Endodermal cell (in vitro differentiated cells): ENCODE data around the gene FAM241B. TPM values are rescaled to one million over a fixed set of nuclear protein-coding genes. Genes with fewer than 3 reads are reported as not detected.

ENCODE experiments used
- DNase-seq: peaks from one replicate; pipeline ENCODE4 v3.0.0-alpha.2; 2017
- H3K27ac ChIP-seq: 2 replicates; pipeline ENCODE4 v1.5.1; 2013; ENCODE audit warnings: mild to moderate bottlenecking, low read depth, low read length, moderate library complexity
- H3K27me3 ChIP-seq: 2 replicates; pipeline ENCODE4 v1.6.1; 2013; ENCODE audit warnings: mild to moderate bottlenecking, low read length, moderate library complexity; ENCODE audit not compliant: insufficient read depth, control insufficient read depth, poor library complexity, severe bottlenecking
- H3K36me3 ChIP-seq: 2 replicates; pipeline ENCODE4 v1.7.0; 2013; ENCODE audit warnings: mild to moderate bottlenecking, low read length, moderate library complexity; ENCODE audit not compliant: control insufficient read depth, insufficient read depth
- H3K4me1 ChIP-seq: one replicate; pipeline ENCODE4 v1.7.0; 2013; ENCODE audit warnings: low read length; ENCODE audit not compliant: control insufficient read depth, insufficient read depth
- H3K4me3 ChIP-seq: 2 replicates; pipeline ENCODE4 v1.5.1; 2013; ENCODE audit warnings: mild to moderate bottlenecking, low read length, moderate library complexity
- H3K9ac ChIP-seq: 2 replicates; pipeline ENCODE4 v1.6.1; 2013; ENCODE audit warnings: mild to moderate bottlenecking, low read length, moderate library complexity; ENCODE audit not compliant: poor library complexity, severe bottlenecking; ENCODE audit errors: extremely low read depth
- H3K9me3 ChIP-seq: 2 replicates; pipeline ENCODE4 v1.6.1; 2013; ENCODE audit warnings: mild to moderate bottlenecking, low read length, moderate library complexity; ENCODE audit not compliant: control insufficient read depth
- H3K27ac Mint-ChIP-seq: 2 replicates; pipeline ENCODE4 v1.8.0; 2020; ENCODE audit warnings: mixed read lengths
- H3K27me3 Mint-ChIP-seq: 2 replicates; pipeline ENCODE4 v1.8.0; 2021; ENCODE audit warnings: mild to moderate bottlenecking, mixed read lengths; ENCODE audit not compliant: insufficient read depth
- H3K36me3 Mint-ChIP-seq: 2 replicates; pipeline ENCODE4 v1.8.0; 2020; ENCODE audit warnings: low read depth, mixed read lengths
- H3K4me1 Mint-ChIP-seq: 2 replicates; pipeline ENCODE4 v1.8.0; 2020; ENCODE audit warnings: mixed read lengths
- H3K4me3 Mint-ChIP-seq: 2 replicates; pipeline ENCODE4 v1.8.0; 2020; ENCODE audit warnings: mild to moderate bottlenecking, moderate library complexity, mixed read lengths
- H3K9me3 Mint-ChIP-seq: 2 replicates; pipeline ENCODE4 v1.8.0; 2020; ENCODE audit warnings: mild to moderate bottlenecking, mixed read lengths
- CTCF ChIP-seq: fragments of 200-600 bp; sonication (generic); conservative IDR thresholded peaks from 2 replicates; pipeline ENCODE4 v1.5.0; 2021; ENCODE audit warnings: antibody characterized with exemption, mild to moderate bottlenecking
- WGBS, 2 experiments: methylation state at CpG; one replicate each; pipeline versions ENCODE4 v1.1.5 to v1.1.7; 2013; ENCODE audit warnings: missing lambda C conversion rate in 2 of 2, mixed read lengths in 1 of 2; ENCODE audit not compliant: insufficient coverage in 1 of 2, insufficient read length in 1 of 2; 5-methylcytosine and 5-hydroxymethylcytosine counted together
- total RNA-seq, 2 donors: library from RNA; stranded (reverse); fragmentation: NEBNext Ultra II Directional in 1 of 2; extraction: Animal tissue kit (Norgen Biotek cat#: 25700) in 1 of 2; gene quantifications; 2 replicates in 1 of 2; 3 replicates in 1 of 2; pipeline ENCODE4 v1.2.1, GENCODE V29; 2021

The FAM241B gene
- total RNA-seq, 2 donors from 2014 or later: 27.1 to 42.0 TPM

- Histone ChIP-seq H3K36me3 (no peaks in the 10 kb centered on the region), H3K27me3 (no peaks in the 10 kb centered on the region), H3K9me3 (peaks cover 24% of the 10 kb centered on the region), H3K4me3 (no peak overlapping the region), H3K9ac (no peak overlapping the region), H3K27ac (no peak overlapping the region), H3K4me1 (no peaks in the 10 kb centered on the region)
- Mint-ChIP-seq H3K36me3 (no peaks in the 10 kb centered on the region), H3K27ac (no peak overlapping the region), H3K9me3 (peaks cover 35% of the 10 kb centered on the region), H3K27me3 (peaks cover 39% of the 10 kb centered on the region), H3K4me3 (no peak overlapping the region), H3K4me1 (no peaks in the 10 kb centered on the region)
- no CpG with 5 or more reads among the region's 1 CpG for WGBS, 2 experiments
- no peak for DNase-seq
- TF ChIP-seq CTCF: no peak
Observed at GRCh38 chr10:69609077-69609476, 21.0 kb upstream of the FAM241B start.

GRCh38 chr10:69612760-69613159, 17.3 kb upstream of the FAM241B start:
- no peak for TF ChIP-seq CTCF
- peaks cover 24% of the 10 kb centered on the region for H3K9me3 ChIP-seq
- H3K27ac ChIP-seq: no peak overlapping the region
- no peak overlapping the region for H3K4me3 Mint-ChIP-seq
- no peaks in the 10 kb centered on the region for H3K36me3 Mint-ChIP-seq
- H3K27ac Mint-ChIP-seq: no peak overlapping the region
- no peaks in the 10 kb centered on the region for H3K4me1 ChIP-seq
- H3K36me3 ChIP-seq: no peaks in the 10 kb centered on the region
- H3K4me3 ChIP-seq: no peak overlapping the region
- H3K4me1 Mint-ChIP-seq: no peaks in the 10 kb centered on the region
- peaks cover 6% of the 10 kb centered on the region for H3K27me3 ChIP-seq
- peaks cover 37% of the 10 kb centered on the region for H3K27me3 Mint-ChIP-seq
- no peak for DNase-seq
- peaks cover 39% of the 10 kb centered on the region for H3K9me3 Mint-ChIP-seq
- H3K9ac ChIP-seq: no peak overlapping the region

- H3K27me3 Mint-ChIP-seq: peaks cover 33% of the 10 kb centered on the region
- Histone ChIP-seq H3K9ac (no peak overlapping the region), H3K27ac (no peak overlapping the region), H3K36me3 (no peaks in the 10 kb centered on the region), H3K4me1 (no peaks in the 10 kb centered on the region), H3K4me3 (no peak overlapping the region), H3K27me3 (peaks cover 6% of the 10 kb centered on the region), H3K9me3 (peaks cover 20% of the 10 kb centered on the region)
- DNase-seq: no peak
- H3K36me3 Mint-ChIP-seq: no peaks in the 10 kb centered on the region
- peaks cover 31% of the 10 kb centered on the region for H3K9me3 Mint-ChIP-seq
- 100% methylated on average over 1 of the region's 1 CpG for WGBS, 2 experiments
- H3K27ac Mint-ChIP-seq: no peak overlapping the region
- no peaks in the 10 kb centered on the region for H3K4me1 Mint-ChIP-seq
- H3K4me3 Mint-ChIP-seq: no peak overlapping the region
- TF ChIP-seq CTCF: no peak
Observed at GRCh38 chr10:69614130-69614529, 15.9 kb upstream of the FAM241B start.
